Adrenal gland (tissue), 12 donors: ENCODE measurements around the gene PPM1F. TPM values are rescaled to one million over a fixed set of nuclear protein-coding genes. Genes with fewer than 3 reads are reported as not detected.

Experiments used
- DNase-seq, 7 donors: peaks; one replicate each; pipeline ENCODE4 v3.0.0-alpha.2; 2019 to 2020
- H3K27ac ChIP-seq, 5 donors: fragments of 200-600 bp; sonication (generic) in 4 of 5; 1 replicate in 3 of 5; 2 replicates in 2 of 5; pipeline versions ENCODE4 v1.5.1 to v1.8.0; 2016 to 2020; ENCODE audit warnings: mild to moderate bottlenecking in 1 of 5
- H3K27me3 ChIP-seq: fragments of 200-600 bp; 2 replicates; pipeline ENCODE4 v1.8.0; 2021
- H3K36me3 ChIP-seq, 2 donors: fragments of 200-600 bp; replicated peaks in 1 of 2; 1 replicate in 1 of 2; 2 replicates in 1 of 2; pipeline versions ENCODE4 v1.5.1 to v1.8.0; 2018 to 2022
- H3K4me1 ChIP-seq, 2 donors: fragments of 200-600 bp; replicated peaks in 1 of 2; 1 replicate in 1 of 2; 2 replicates in 1 of 2; pipeline versions ENCODE4 v1.5.1 to v1.8.0; 2018 to 2021
- H3K4me3 ChIP-seq, 4 donors: fragments of 200-600 bp; sonication (generic) in 3 of 4; one replicate each; pipeline ENCODE4 v1.5.1; 2016 to 2018
- H3K9me3 ChIP-seq, 3 donors: fragments of 200-600 bp; sonication (generic) in 1 of 3; replicated peaks in 1 of 3; 1 replicate in 2 of 3; 2 replicates in 1 of 3; pipeline versions ENCODE4 v1.5.1 to v1.8.0; 2016 to 2021
- POLR2A ChIP-seq, 2 donors: fragments of 450-650 bp; IDR thresholded peaks; one replicate each; pipeline ENCODE4 v1.6.1; 2017; ENCODE audit warnings: antibody characterized with exemption in 2 of 2, mild to moderate bottlenecking in 2 of 2, moderate library complexity in 1 of 2
- WGBS, 4 donors: extraction: QIAGEN DNeasy Blood & Tissue Kit in 2 of 4; methylation state at CpG; one replicate each; pipeline versions ENCODE4 v1.1.5 to v1.1.7; 2013 to 2017; 5-methylcytosine and 5-hydroxymethylcytosine counted together
- intact Hi-C, 2 donors: fragments of 100-400 bp; cut with DNase I; formaldehyde crosslinking; loops; one replicate each; pipeline versions ENCODE4 v1.14.1 to v1.15.0; 2022 to 2023
- polyA plus RNA-seq, 3 donors: library from polyadenylated mRNA; stranded (reverse); fragments of 200-250 nt in 2 of 3; fragments of 350-450 nt in 1 of 3; fragmentation: Illumina TruSeq in 1 of 3; extraction: RNeasy Lipid Tissue Mini Kit (QIAGEN cat#74804) in 1 of 3; gene quantifications; one replicate each; pipeline ENCODE4 v1.2.3, GENCODE V29; 2013 to 2014
- total RNA-seq, 9 donors: library from RNA; depleted of rRNA in 4 of 9; stranded (reverse); fragments of >200 nt in 4 of 9; fragments of 120-200 nt in 1 of 9; fragmentation: NEBNext Ultra II Directional in 1 of 9; extraction: Animal tissue kit (Norgen Biotek cat#: 25700) in 1 of 9; gene quantifications; one replicate each; pipeline versions ENCODE4 v1.1.0 to v1.2.4, GENCODE V29; 2013 to 2023
- TF ChIP-seq, protein P1 (sequence below), 6 experiments: fragments of 450-650 bp in 4 of 6; fragments of 200-600 bp in 2 of 6; sonication (generic) in 1 of 6; IDR thresholded peaks; 1 replicate in 5 of 6; 2 replicates in 1 of 6; pipeline versions ENCODE4 v1.5.1 to v1.8.0; 2016 to 2021; ENCODE audit warnings: antibody characterized with exemption in 6 of 6, mild to moderate bottlenecking in 2 of 6, moderate library complexity in 1 of 6
- donor health status: healthy with polysubstance abuse.
- donor health status: Bipolar disorder and iron deficiency.
- donor health status: DM: yes; HTN: yes; CAD: no.
- donor health status: DM: no; HTN: no; CAD: no.
- donor health status: DM: no; HTN: no; CAD: no.
- donor health status: DM: yes; HTN: yes; CAD: no.

The PPM1F gene
- total and polyA plus RNA-seq, 12 donors = 9.9 to 60.6 (median 44.0) TPM

DNA sequence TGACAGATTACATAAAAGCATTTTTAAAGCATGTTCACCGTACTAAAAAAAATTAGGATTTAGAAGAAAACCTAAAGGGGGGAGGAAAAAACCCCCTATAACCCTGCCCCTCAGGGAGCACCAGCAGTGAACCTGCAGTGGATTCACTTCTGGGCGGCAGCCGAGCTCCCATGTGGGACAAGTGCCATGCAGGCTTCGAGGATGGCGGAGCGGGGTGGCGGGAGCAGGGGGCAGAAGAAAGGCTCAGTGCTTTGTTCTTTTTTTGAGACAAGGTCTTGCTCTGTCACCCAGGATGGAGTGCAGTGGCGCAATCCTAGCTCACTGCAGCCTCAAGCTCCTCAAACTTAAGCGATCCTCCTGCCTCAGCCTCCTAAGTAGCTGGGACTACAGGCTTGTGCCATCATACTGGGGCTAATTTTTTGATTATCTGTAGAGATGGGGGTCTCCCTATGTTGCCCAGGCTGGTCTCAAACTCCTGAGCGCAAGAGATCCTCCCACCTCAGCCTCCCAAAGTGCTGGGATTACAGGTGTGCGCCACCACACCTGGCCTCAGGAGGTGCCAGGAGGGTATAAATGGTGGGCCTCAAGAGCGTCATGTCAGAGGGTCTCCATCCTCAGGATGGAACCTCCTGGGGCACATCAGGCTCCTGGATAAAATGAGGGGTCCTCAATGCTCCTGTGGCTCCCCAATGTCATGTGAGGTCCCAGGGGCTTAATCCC, 34.0 kb downstream of the PPM1F start:
- 86 to 96% (median 91%) methylated on average over 9 to 12 of the region's 12 CpGs for WGBS, 4 donors
- H3K36me3 ChIP-seq = peaks cover 0 to 19% of the 10 kb centered on the region in 2 donors
- DNase-seq = no peak

DNA sequence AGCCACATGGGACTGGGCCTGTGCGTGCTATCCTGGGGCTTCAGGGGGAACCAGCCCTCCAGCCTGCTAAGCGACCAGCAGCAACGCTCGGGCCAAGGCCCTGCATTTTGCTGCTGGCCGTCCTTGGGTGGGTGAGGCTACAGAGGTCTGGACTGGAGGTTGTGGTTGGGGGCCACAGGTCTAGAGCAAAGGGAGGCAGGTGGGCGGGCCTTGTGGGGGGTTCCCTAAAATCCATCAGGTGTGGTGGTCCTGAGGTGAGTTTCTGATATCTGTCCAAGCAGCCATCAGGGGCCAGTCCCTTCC, 34.7 kb downstream of the PPM1F start:
- H3K27ac ChIP-seq = peak overlapping the region in 3 of 5 donors; percentile 49 to 82 (median 64)
- TF ChIP-seq POLR2A (IDR thresholded peaks at IDR 0.05) = no peak
- TF ChIP-seq, protein P1, sequence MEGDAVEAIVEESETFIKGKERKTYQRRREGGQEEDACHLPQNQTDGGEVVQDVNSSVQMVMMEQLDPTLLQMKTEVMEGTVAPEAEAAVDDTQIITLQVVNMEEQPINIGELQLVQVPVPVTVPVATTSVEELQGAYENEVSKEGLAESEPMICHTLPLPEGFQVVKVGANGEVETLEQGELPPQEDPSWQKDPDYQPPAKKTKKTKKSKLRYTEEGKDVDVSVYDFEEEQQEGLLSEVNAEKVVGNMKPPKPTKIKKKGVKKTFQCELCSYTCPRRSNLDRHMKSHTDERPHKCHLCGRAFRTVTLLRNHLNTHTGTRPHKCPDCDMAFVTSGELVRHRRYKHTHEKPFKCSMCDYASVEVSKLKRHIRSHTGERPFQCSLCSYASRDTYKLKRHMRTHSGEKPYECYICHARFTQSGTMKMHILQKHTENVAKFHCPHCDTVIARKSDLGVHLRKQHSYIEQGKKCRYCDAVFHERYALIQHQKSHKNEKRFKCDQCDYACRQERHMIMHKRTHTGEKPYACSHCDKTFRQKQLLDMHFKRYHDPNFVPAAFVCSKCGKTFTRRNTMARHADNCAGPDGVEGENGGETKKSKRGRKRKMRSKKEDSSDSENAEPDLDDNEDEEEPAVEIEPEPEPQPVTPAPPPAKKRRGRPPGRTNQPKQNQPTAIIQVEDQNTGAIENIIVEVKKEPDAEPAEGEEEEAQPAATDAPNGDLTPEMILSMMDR (IDR thresholded peaks at IDR 0.05) = no peak
- intact Hi-C loops = no loop called here
- H3K27me3 ChIP-seq = no peaks in the 10 kb centered on the region
- H3K4me3 ChIP-seq = no peak overlapping the region
- no peaks in the 10 kb centered on the region for H3K9me3 ChIP-seq
- no peak for DNase-seq
- peaks cover 19 to 26% of the 10 kb centered on the region in 2 donors for H3K4me1 ChIP-seq
- H3K36me3 ChIP-seq = peaks cover 0 to 14% of the 10 kb centered on the region in 2 donors
- WGBS, 4 donors = 63 to 77% (median 70%) methylated on average over 3 to 6 of the region's 6 CpGs

More for the DNA sequence above, 34.0 kb downstream of the PPM1F start:
- H3K27ac ChIP-seq = no peak overlapping the region
- TF ChIP-seq POLR2A (IDR thresholded peaks at IDR 0.05) = no peak
- TF ChIP-seq, protein P1 (IDR thresholded peaks at IDR 0.05) = no peak
- intact Hi-C loops = no loop called here
- H3K9me3 ChIP-seq = no peaks in the 10 kb centered on the region
- no peaks in the 10 kb centered on the region for H3K27me3 ChIP-seq
- peaks cover 19 to 26% of the 10 kb centered on the region in 2 donors for H3K4me1 ChIP-seq
- H3K4me3 ChIP-seq = no peak overlapping the region

DNA sequence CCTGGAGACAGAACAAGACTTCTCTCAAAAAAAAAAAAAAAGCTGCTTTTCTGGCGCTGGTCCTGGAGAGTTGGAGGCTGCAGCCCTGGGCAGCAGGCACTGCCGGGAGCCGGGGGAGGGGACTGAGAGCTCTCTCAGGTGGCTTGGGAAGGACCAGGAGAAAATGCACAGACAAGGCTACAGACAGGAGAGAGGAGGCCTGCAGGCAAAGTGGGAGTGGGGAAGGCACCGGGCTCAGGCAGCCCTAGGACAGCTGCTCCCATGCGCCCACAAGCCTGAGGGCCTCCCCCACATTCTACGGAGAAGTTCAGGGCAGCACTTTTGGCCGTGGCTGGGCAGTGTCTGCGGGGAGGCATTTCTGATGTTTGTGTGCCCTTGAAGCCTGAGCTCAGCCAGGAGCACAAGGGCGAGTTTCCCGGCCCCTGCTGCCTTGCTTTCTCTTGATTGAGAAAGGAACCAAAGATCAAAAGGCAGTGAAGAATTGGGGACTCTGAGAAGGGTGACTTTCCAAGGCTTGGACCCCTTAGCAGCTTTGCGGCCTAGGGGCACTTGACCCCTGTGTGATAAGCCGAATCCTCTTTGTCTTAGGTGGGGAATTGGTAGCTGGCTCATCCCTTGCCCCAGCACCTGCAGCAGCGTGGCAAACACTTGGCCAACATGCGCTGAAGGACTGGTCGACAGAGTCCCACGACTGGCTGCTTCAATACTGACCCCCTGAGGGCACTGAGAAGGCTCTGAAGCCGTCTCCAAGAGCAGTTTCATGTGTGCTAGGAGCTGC, 35.3 kb downstream of the PPM1F start:
- Histone ChIP-seq H3K9me3 (no peaks in the 10 kb centered on the region), H3K4me1 (peaks cover 19 to 26% of the 10 kb centered on the region in 2 donors), H3K27me3 (no peaks in the 10 kb centered on the region), H3K36me3 (peaks cover 0 to 9% of the 10 kb centered on the region in 2 donors), H3K4me3 (no peak overlapping the region), H3K27ac (peak overlapping the region in 3 of 5 donors; percentile 49 to 82 (median 64))
- TF ChIP-seq POLR2A (IDR thresholded peaks at IDR 0.05) = no peak
- TF ChIP-seq, protein P1 (IDR thresholded peaks at IDR 0.05) = no peak
- DNase-seq = peak; percentile 68 to 79 (median 71)
- 11 to 41% (median 32%) methylated on average over 9 to 17 of the region's 17 CpGs for WGBS, 4 donors
- intact Hi-C loops = no loop called here

DNA sequence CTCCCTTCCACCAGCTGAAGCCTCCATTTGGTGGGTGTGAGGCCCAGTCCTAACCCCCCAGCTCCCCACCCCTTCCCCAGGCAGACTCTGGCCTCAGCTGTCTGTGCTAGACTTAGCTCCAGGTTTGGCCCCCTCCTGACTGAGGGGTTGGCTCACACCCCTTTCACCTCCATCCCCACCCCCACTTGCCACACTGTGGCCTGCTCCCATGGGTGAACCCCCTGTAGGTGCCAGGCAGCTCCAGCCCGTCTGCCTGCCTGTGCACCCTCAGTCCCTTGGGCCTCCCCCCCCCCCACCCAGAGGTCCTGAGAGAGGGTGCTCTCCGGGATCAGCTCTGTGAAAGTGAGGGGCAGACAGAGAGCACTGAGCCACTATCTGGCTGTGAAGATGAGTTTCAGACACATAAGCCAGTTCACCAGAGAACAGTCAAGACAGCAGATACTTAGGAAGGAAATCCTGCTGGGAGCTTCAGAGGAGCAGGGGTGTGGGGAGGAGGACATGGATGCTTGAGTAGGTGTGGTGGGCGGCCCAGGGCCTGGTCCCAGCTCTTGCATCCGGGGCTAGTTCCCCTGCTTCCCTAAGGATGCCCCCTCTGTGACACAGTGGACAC, 36.2 kb downstream of the PPM1F start:
- Histone ChIP-seq H3K36me3 (peaks cover 0 to under 1% of the 10 kb centered on the region in 2 donors), H3K9me3 (no peaks in the 10 kb centered on the region), H3K27ac (peak overlapping the region in 1 of 5 donors; percentile 40), H3K4me3 (no peak overlapping the region), H3K4me1 (peaks cover 14 to 16% of the 10 kb centered on the region in 2 donors), H3K27me3 (no peaks in the 10 kb centered on the region)
- intact Hi-C loops = no loop called here
- DNase-seq = no peak
- TF ChIP-seq, protein P1 (IDR thresholded peaks at IDR 0.05) = no peak
- no peak for TF ChIP-seq POLR2A (IDR thresholded peaks at IDR 0.05)
- 76 to 94% (median 91%) methylated on average over 2 to 4 of the region's 4 CpGs for WGBS, 4 donors
